ENCODE data around the gene FBXO36. TPM values are rescaled to one million over a fixed set of nuclear protein-coding genes. Genes with fewer than 3 reads are reported as not detected.

FBXO36 gene
- total and polyA plus RNA-seq, 10 donors: 0.36 to 2.6 (median 1.0) TPM

GRCh38 chr2:229937537-229937936 is 15.2 kb downstream of the FBXO36 start:
- TF ChIP-seq POLR2AphosphoS5 (IDR thresholded peaks at IDR 0.05) (no peak), POLR2A (IDR thresholded peaks at IDR 0.05) (no peak), CTCF (IDR thresholded peaks at IDR 0.05 in 8 of 11, conservative IDR thresholded peaks at IDR 0.05 in 3 of 11) (no peak)
- H3K36me3 ChIP-seq: no peaks in the 10 kb centered on the region
- no peaks in the 10 kb centered on the region for H3K27me3 ChIP-seq (replicated peaks in 1 of 7)
- no peak for DNase-seq
- H3K4me3 ChIP-seq: no peak overlapping the region
- H3K9me3 ChIP-seq: peaks cover 0 to 3% (median 0%) of the 10 kb centered on the region in 8 donors
- 89 to 91% (median 91%) methylated on average over 4 of the region's 4 CpGs for WGBS, 5 donors
- intact Hi-C loops (cut with DNase I; ENCODE audit: low total_unique reads): no loop called here
- no peaks in the 10 kb centered on the region for H3K4me1 ChIP-seq
- no peak overlapping the region for H3K27ac ChIP-seq

GRCh38 chr2:229942671-229943070 is 20.4 kb downstream of the FBXO36 start:
- Histone ChIP-seq H3K9me3 (no peaks in the 10 kb centered on the region), H3K4me1 (no peaks in the 10 kb centered on the region), H3K27me3 (replicated peaks in 1 of 7) (no peaks in the 10 kb centered on the region), H3K36me3 (no peaks in the 10 kb centered on the region), H3K4me3 (no peak overlapping the region), H3K27ac (no peak overlapping the region)
- WGBS, 5 donors: 93 to 97% (median 95%) methylated on average over 8 of the region's 8 CpGs
- TF ChIP-seq POLR2AphosphoS5 (IDR thresholded peaks at IDR 0.05) (no peak), POLR2A (IDR thresholded peaks at IDR 0.05) (no peak), CTCF (IDR thresholded peaks at IDR 0.05 in 8 of 11, conservative IDR thresholded peaks at IDR 0.05 in 3 of 11) (no peak)
- DNase-seq: no peak
- intact Hi-C loops (cut with DNase I; ENCODE audit: low total_unique reads): no loop called here

GRCh38 chr2:229943171-229943570 is 20.9 kb downstream of the FBXO36 start:
- no peak overlapping the region for H3K27ac ChIP-seq
- no peaks in the 10 kb centered on the region for H3K36me3 ChIP-seq
- TF ChIP-seq CTCF (IDR thresholded peaks at IDR 0.05 in 8 of 11, conservative IDR thresholded peaks at IDR 0.05 in 3 of 11) (no peak), POLR2AphosphoS5 (IDR thresholded peaks at IDR 0.05) (no peak), POLR2A (IDR thresholded peaks at IDR 0.05) (no peak)
- no peak overlapping the region for H3K4me3 ChIP-seq
- no peaks in the 10 kb centered on the region for H3K9me3 ChIP-seq
- H3K27me3 ChIP-seq (replicated peaks in 1 of 7): no peaks in the 10 kb centered on the region
- no peak for DNase-seq
- H3K4me1 ChIP-seq: no peaks in the 10 kb centered on the region
- intact Hi-C loops (cut with DNase I; ENCODE audit: low total_unique reads): no loop called here
- WGBS, 5 donors: 83 to 97% (median 95%) methylated on average over 2 of the region's 2 CpGs

GRCh38 chr2:229943770-229944449 is 21.6 kb downstream of the FBXO36 start:
- Histone ChIP-seq H3K4me1 (no peaks in the 10 kb centered on the region), H3K9me3 (no peaks in the 10 kb centered on the region), H3K36me3 (no peaks in the 10 kb centered on the region), H3K4me3 (no peak overlapping the region), H3K27ac (no peak overlapping the region), H3K27me3 (replicated peaks in 1 of 7) (no peaks in the 10 kb centered on the region)
- whole genome bisulfite sequencing, 5 donors: 63 to 72% (median 65%) methylated on average over 5 of the region's 5 CpGs
- intact Hi-C loops (cut with DNase I; ENCODE audit: low total_unique reads): no loop called here
- no peak for DNase-seq
- no peak for TF ChIP-seq POLR2AphosphoS5 (IDR thresholded peaks at IDR 0.05)
- TF ChIP-seq CTCF (IDR thresholded peaks at IDR 0.05 in 8 of 11, conservative IDR thresholded peaks at IDR 0.05 in 3 of 11): no peak
- TF ChIP-seq POLR2A (IDR thresholded peaks at IDR 0.05): no peak

All from spleen (tissue), 11 donors.